ENCODE data around the gene ZFAND5.

The ZFAND5 gene

GRCh38 chr9:72364679-72365524, at the start of gene ZFAND5:
Gene ZFAND5 (minus strand): TSS chr9:72365208. CDS start chr9:72360778, 4,430 bp downstream.
- DNase-seq (ENCODE audit: low read depth in 2 of 2) = peak; percentile 86 to 90

- no peak for DNase-seq (ENCODE audit: low read depth in 2 of 2)
Measured at GRCh38 chr9:72412483-72413040, 47.6 kb upstream of the ZFAND5 start.

GRCh38 chr9:72410214-72410613, 45.2 kb upstream of the ZFAND5 start:
- no peak for DNase-seq (ENCODE audit: low read depth in 2 of 2)

- no peak for DNase-seq (ENCODE audit: low read depth in 2 of 2)
Measured at GRCh38 chr9:72407114-72407513, 42.1 kb upstream of the ZFAND5 start.

GRCh38 chr9:72402744-72403143, 37.7 kb upstream of the ZFAND5 start:
- no peak for DNase-seq (ENCODE audit: low read depth in 2 of 2)

- DNase-seq (ENCODE audit: low read depth in 2 of 2) = no peak
Measured at GRCh38 chr9:72401396-72401795, 36.4 kb upstream of the ZFAND5 start.

- no peak for DNase-seq (ENCODE audit: low read depth in 2 of 2)
Measured at GRCh38 chr9:72400866-72401265, 35.9 kb upstream of the ZFAND5 start.

GRCh38 chr9:72399391-72399790, 34.4 kb upstream of the ZFAND5 start:
- no peak for DNase-seq (ENCODE audit: low read depth in 2 of 2)

GRCh38 chr9:72396247-72397091, 31.5 kb upstream of the ZFAND5 start:
- no peak for DNase-seq (ENCODE audit: low read depth in 2 of 2)

- no peak for DNase-seq (ENCODE audit: low read depth in 2 of 2)
Measured at GRCh38 chr9:72394066-72394465, 29.1 kb upstream of the ZFAND5 start.

- no peak for DNase-seq (ENCODE audit: low read depth in 2 of 2)
Measured at GRCh38 chr9:72390907-72391306, 25.9 kb upstream of the ZFAND5 start.

- DNase-seq (ENCODE audit: low read depth in 2 of 2) = no peak
Measured at GRCh38 chr9:72386186-72386585, 21.2 kb upstream of the ZFAND5 start.

- no peak for DNase-seq (ENCODE audit: low read depth in 2 of 2)
Measured at GRCh38 chr9:72384710-72385485, 19.9 kb upstream of the ZFAND5 start.

- no peak for DNase-seq (ENCODE audit: low read depth in 2 of 2)
Measured at GRCh38 chr9:72383978-72384709, 19.1 kb upstream of the ZFAND5 start.

GRCh38 chr9:72382405-72382804, 17.4 kb upstream of the ZFAND5 start:
- DNase-seq (ENCODE audit: low read depth in 2 of 2) = no peak

GRCh38 chr9:72377041-72377440, 12.0 kb upstream of the ZFAND5 start:
- DNase-seq (ENCODE audit: low read depth in 2 of 2) = no peak

- no peak for DNase-seq (ENCODE audit: low read depth in 2 of 2)
Measured at GRCh38 chr9:72371151-72371550, 6.1 kb upstream of the ZFAND5 start.

GRCh38 chr9:72365525-72366256, 683 bp upstream of the ZFAND5 start:
- DNase-seq (ENCODE audit: low read depth in 2 of 2) = peak; percentile 34 to 40

- peak; percentile 43 to 55 for DNase-seq (ENCODE audit: low read depth in 2 of 2)
Measured at GRCh38 chr9:72363908-72364678, 915 bp downstream of the ZFAND5 start.
